Left hindlimb (tissue), 1 donor: Measurements from ENCODE around the gene ARID1B.
"Not testable (repeated sequence)": the region's sequence is repeated elsewhere in the genome, so short reads cannot be mapped to it uniquely, and the experiment has no call there.

Source experiments
- DNase-seq: peaks from one replicate; pipeline ENCODE4 v3.0.0-alpha.2; 2018

The ARID1B gene

DNA sequence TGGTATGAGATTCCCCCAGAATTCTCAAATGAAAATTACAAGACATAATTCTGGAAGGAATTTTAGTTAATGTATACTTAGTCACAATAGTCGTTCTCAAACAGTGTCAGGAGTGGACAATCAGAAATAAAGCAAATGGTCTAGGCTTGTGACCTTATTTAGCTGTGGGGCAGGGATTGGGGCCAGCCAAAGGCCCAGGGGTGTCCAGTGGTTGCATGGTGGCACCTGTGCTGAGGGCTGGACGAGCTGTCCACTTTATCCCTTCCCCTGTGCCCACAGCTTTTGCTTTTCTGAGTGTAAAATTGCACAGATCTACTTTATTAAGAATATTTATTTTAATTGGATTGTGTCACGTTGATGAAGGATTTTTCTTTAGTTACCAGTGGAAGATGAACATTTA lies 195.0 kb downstream of the ARID1B start:
- no peak for DNase-seq

- no peak for DNase-seq
These were observed 197.7 kb downstream of the ARID1B start for GRCh38 chr6:156974830-156975261.

- DNase-seq = no peak
These were observed 198.2 kb downstream of the ARID1B start for GRCh38 chr6:156975414-156975813.

- DNase-seq = no peak
These were observed 199.3 kb downstream of the ARID1B start for GRCh38 chr6:156976216-156977127.

GRCh38 chr6:156977527-156978291 lies 200.5 kb downstream of the ARID1B start:
- no peak for DNase-seq

- DNase-seq = no peak
These were observed 201.8 kb downstream of the ARID1B start for GRCh38 chr6:156978948-156979347.

- DNase-seq = no peak
These were observed 203.3 kb downstream of the ARID1B start for GRCh38 chr6:156980515-156980914.

GRCh38 chr6:156980948-156981347 lies 203.8 kb downstream of the ARID1B start:
- DNase-seq = no peak

- no peak for DNase-seq
These were observed 205.0 kb downstream of the ARID1B start for GRCh38 chr6:156982168-156982567.

DNA sequence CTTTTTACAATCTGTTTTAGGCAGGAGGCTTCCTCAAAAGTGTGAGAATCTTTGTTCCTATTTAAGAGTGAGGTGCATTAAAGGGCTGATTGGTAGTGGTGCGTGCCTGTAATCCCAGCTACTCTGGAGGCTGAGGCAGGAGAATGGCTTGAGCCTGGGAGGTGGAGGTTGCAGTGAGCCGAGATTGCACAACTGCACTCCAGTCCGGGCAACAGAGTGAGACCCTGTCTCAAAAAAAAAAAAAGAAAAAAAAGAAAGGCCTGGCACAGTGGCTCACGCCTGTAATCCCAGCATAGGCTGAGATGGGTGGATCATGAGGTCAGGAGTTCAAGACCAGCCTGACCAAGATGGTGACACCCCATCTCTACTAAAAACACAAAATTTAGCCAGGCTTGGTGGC lies 205.7 kb downstream of the ARID1B start:
- DNase-seq = not testable (repeated sequence)

- no peak for DNase-seq
These were observed 207.1 kb downstream of the ARID1B start for GRCh38 chr6:156984178-156984738.

DNA sequence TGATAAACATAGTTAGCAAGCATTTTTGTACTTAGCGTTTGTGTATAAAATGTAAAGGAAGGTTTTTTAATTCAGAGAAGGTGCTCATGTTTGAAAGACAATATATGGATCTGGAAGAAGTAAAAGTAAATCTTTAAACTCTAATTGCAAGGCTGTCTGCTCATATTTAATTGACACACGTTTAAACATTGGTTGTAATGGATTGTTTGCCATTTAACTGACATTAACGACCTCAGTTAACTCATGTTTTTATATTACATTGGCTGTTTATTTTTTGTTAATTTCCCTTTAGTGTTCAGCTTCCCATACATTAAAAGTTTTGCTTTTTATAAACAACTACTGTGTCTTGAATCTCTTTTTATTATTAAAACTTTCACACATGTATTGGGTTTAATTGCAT lies 208.1 kb downstream of the ARID1B start:
- DNase-seq = no peak

DNA sequence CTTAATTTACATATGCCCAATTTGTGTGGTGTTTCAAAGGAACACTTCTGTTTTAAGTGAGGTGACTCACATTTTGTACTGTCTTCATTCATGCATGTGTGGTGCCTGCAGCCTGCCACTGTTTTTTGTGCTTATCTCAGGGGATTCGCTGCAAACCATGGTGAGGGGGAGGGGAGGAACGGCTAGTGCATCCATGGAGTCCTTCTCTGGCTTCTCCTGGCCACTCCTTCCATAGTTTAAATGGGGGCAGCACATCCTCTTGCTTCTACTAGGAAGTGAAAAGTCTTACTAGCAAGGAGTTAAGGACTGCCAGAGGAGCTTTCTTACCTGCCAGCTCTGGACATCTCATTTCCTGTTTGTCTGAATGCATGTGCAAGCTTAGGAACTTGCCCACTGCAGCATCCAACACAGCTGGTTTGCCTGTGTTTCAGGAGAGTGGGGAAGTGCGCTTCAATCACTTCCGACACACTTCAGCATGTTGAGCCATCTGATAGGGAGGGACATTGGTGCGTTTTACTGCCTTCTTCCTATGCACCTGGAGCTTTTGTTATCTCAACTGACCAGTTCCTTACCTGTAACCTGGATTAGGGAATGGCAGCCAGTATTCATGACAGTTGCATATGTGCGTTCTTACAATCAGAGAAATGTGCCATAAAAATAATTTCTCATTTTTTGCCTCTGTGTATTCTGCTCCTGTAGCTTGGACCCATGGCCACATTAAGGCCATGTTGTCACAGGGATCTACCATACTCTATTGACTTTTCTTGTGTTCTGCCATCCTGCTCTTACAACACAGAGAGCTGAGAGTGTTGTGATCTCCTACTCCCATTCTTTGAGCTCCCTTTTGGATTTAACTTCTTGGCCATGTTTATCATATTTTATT lies 211.3 kb downstream of the ARID1B start:
- no peak for DNase-seq

- DNase-seq = no peak
These were observed 212.1 kb downstream of the ARID1B start for GRCh38 chr6:156989159-156989806.

DNA sequence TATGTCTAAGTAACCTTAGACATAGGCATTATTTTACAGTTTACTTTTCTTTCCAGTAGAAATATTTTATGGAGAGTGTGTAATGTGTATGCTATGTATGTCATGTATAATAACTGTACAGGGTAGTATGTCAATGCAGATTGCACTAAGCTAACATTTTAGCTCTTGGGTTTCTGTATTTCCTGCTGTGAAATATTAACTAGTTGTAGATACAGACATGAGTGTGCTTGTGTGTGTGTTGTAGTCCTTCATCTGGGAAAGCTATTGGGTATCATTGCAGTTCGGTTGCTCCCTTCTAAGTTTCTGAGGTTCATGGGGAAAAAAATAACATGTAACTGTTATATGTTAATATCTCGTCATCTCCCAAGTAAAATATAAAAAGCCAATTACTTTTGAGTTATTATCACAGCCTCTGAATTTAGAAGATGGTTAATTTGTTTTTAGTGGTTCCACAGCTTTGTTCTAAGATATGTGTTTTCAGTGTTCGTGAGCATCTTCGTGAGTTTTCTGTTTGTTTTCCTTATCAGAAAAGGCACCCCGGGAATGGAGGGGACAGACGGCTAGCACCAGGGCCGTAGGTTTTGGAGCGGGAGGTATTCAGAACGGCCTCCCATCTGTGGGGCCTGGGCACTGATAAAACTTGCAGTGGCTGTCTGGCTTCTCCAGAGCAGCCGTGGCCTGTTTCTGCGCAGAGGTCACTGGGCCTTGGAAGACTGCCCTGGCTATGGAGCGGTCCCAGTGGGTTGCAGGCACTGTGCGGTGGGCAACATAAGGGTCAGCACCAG lies 215.0 kb downstream of the ARID1B start:
- DNase-seq = no peak

DNA sequence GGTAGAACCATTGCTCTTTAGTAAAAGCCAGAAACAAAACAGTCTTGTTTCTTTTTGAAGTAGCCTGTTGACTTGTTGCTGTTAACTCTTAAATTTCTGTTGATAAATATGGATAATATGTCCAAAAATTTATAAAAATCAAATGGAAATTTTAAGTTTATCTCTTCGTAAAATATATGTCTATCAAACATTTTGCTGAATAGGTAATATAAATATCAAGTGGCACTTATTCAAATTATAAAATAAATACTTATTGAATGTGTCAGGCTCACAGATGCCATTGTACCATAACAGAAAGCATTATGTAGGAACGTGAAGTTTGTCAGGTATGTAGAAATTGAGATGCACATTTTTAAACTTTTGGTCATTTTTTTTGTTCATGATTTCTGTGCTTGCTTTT lies 216.5 kb downstream of the ARID1B start:
- no peak for DNase-seq

- no peak for DNase-seq
These were observed 217.3 kb downstream of the ARID1B start for GRCh38 chr6:156994215-156995076.

- DNase-seq = no peak
These were observed 218.3 kb downstream of the ARID1B start for GRCh38 chr6:156995502-156995901.

- DNase-seq = no peak
These were observed 219.1 kb downstream of the ARID1B start for GRCh38 chr6:156996265-156996664.

DNA sequence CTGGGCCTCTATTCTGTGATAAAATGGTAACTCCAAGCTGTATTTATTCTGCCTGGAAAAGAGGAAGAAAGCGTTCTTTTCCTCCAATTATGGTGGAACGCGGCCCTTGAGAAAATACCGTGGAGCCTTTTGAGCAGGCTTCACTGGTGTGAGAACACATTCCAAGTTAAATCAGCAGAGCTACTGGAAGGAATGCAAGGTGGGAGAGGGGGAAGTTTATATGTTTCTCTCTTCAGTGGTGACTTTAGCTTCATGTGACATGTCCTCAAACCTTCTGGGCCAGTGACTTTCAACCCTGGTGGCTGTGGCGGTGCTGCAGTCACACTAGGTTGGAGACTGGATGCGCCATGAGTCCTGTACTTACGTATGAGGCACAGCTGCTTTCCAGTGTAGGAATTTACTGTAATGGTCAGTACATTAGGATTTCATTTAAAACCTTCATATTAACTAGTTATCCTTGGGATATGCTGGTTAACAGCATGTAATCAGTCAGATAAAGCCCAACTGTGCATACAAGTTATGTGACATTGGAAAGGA lies 221.7 kb downstream of the ARID1B start:
- DNase-seq = no peak
